GM18861 (cell line): Measurements from ENCODE around the gene HTR2B.
"Not testable (repeated sequence)": the region's sequence is repeated elsewhere in the genome, so short reads cannot be mapped to it uniquely, and the experiment has no call there.

Experiments
- ATAC-seq: cut with Tn5 transposase; IDR thresholded peaks from one replicate; pipeline ENCODE4 v1.9.1; 2021; ENCODE audit not compliant: unreplicated experiment

Gene HTR2B

DNA sequence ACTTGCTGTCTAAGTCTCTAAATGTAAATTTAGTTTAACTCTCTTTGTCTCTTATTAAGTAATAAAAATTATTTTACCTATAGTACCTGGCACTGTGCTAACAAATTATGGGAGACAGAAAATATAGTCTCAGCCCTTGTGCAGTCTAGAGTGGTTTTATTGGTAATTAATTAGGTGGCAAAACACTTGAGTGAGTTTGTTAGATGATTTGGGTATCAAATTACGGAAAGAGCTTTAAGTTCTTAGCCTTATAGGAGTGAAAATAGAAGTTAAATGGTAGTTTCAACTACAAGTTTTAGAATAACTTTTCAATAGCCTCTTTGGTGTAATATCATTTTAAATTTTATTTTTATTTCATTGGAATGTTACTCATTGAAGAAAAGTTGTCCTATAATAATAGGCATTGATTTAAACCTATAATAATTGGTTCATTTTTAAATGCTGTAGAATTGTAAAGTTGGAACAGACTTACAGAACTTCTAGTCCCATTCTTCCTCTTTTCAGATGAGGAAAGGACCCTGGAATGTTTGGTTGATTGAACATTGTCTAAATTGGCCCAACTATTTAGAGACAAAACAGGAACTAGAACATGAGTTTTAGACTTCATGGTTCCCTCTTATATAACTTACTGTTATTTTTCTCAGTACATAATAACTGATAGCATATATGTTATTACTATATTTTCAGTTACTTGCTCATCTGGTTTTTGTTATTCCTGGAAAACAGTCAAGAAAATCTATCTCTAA, 10.2 kb upstream of the HTR2B start:
- ATAC-seq: no peak

DNA sequence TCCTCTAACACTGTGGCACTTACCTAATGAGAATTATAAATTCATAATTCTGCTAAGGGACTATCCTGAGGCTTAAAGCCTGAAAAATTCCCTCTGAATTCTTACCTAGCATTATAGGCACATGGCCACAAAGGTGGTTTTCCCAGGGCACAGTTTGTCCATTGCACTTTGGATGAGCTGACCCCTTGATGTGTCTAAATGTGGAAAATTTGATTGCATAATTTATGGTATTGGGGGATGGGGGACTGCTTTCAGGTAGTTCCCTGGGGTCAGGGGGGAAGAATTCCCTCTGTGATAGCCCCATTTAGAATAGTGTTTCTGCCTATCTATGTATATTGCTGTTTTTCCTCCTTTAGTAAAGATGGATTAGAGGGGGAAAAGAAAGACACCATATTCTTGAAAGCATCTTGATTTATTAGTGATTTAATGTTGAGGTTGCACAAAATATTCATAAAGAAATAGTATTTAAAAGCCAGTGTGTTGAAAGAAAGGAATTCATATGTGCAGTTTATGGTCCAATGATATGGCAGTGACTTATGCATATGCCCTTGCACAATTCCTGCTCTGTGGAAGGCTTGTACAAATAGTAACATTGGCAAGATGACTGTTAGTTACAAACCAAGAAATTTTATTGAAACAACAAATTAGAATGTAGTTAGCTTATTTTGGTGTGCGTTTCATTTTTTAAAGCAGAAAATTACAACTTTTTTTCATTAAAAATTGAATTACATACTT, 8.7 kb upstream of the HTR2B start:
- ATAC-seq: no peak

DNA sequence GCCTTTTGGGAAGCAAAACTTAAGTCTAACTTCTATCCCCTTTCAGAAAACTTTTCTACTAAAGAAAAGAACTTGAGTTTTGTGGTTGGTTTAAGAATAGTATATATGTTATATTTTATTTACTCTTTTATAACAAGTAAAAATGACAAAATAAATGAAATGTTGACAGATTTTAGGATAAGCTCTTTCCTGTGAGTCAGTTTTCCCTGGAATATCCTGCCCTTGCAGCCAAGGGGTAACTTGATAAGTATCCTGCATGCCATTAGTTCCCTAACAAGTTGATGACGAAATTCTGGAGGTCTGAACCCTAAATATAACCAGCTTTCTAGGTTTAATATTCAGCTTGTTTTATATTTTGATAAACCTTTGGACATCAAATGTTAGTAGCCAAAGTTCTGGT, 7.3 kb upstream of the HTR2B start:
- ATAC-seq: no peak

DNA sequence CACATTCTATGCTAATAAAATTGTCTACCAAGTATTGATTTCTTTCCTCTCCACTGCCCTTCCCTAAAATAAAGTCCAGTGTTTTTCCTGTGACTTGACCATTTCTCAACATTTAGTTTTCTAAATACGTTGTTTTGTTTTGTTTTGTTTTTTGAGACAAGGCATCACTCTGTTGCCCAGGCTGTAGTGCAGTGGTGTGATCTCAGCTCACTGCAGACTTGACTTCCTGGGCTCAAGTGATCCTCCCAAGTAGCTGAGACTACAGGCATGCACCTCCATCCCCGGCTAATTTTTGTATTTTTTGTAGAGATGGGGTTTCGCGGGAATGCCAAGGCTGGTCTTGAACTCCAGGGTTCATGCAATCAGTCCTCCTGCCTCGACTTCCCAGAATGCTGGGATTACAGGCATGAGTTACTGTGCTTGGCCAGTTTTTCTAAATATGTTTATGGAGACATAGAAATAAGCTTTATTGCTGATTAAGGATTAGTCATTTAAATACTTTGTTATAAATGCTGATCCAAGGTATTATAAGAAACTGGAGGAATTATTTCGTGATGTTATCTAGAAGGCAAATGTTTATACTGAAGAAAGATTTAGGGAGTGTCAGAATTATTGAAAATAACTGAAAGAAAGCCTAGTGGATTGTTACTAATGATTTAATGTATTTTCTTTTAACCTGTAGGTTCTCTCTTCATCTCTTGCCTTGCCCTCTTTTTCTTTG, 5.7 kb upstream of the HTR2B start:
- ATAC-seq: no peak

GRCh38 chr2:231129216-231129615, 4.4 kb upstream of the HTR2B start:
- ATAC-seq: no peak

GRCh38 chr2:231128541-231128940, 3.7 kb upstream of the HTR2B start:
- no peak for ATAC-seq

- no peak for ATAC-seq
These were observed 3.1 kb upstream of the HTR2B start for GRCh38 chr2:231127936-231128335.

DNA sequence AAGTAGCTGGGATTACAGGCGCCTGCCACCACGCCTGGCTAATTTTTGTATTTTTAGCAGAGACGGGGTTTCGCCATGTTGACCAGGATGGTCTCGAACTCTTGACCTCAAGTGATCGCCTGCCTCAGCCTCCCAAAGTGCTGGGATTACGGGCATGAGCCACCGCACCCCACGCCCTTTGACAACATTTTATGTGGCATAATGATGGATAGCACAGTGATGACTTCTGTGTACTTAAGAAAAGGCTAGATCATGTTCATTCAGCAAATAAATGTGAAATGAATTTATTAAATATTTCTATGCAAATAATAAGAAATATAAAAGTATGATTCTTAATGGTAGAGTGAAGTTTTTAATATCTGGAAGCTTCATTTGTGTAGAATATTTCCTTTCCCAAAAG, 2.6 kb upstream of the HTR2B start:
- ATAC-seq: no peak

- ATAC-seq: no peak
These were observed 1.3 kb upstream of the HTR2B start for GRCh38 chr2:231126123-231126522.

DNA sequence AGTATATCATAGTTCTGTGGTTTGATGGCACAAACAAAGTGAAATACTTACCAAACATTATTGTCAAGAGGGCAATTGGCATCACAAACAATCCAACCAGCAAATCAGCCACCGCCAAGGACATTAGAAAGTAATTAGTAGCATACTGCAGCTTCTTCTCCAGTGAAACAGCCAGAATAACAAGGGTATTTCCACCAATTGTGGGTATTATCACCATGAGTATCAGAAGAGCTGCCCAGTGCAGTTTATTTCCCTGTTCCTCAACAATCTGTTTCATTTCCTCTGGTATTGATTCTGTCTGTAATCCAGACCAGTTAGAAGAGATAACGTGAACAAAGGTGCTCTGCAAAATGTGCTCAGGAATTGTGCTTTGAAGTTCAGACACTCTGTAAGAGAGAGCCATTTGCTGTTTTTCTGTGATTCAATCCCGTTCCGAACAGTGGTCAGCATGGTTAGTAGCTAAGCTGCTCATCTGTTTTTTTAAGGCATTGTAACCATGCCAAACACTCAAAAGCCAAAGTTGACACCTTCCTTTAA, 1.4 kb downstream of the HTR2B start:
- ATAC-seq: no peak

DNA sequence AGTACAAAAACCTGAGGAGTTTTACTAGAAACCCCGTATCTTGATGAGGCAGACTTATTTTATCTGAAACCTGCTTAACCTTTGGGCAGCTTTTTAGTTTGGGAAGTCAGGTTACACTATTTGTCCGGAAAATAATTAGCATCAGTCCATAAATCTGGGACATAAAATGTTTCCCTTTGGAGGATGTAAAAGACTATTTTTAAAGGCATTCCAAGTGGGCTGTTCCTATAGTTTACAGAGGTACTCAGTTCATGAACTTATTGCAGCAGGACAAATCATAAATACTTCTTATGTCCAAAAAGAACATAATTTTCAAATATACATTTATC, 6.3 kb downstream of the HTR2B start:
- no peak for ATAC-seq

- no peak for ATAC-seq
These were observed 6.8 kb downstream of the HTR2B start for GRCh38 chr2:231117922-231118613.

GRCh38 chr2:231117148-231117547, 7.7 kb downstream of the HTR2B start:
- ATAC-seq: no peak

DNA sequence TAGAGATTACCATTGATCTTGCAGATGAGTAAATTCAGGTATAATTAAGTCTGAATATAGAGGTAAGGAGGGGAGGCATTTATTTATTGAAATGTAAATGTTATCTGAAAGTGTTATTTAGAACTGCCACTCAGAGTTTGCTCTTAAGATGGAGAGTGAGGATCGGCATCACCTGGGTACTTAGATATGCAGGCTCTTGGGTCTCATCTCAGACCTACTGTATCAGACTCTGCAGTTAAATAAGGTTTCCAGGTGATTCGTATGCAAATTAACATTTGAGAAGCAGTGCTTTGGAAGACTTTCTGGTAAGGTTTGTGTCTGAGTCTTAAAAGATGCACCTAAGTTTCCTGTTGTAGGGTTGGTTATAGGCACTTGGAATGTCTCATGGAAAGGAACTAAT, 9.2 kb downstream of the HTR2B start:
- ATAC-seq: no peak

GRCh38 chr2:231113489-231113888, 11.4 kb downstream of the HTR2B start:
- ATAC-seq: no peak

DNA sequence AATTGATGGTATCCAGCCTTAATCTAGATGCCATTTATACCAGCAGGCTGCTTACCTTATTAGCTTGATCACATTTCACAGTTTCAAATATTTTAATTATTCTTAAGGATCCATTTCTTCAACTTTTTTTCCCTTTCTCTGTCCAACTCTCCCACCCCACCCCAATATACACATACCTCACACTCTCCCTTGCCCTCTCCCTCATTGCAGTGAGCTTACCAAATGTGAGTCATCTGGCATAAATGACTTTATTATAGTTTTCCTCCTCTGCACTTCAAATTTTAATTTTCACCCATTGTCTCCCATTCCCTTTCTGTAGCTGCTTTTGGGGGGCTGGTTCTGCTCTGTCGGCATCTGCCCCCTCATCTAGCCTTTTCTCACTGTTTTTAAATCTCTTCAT, 12.9 kb downstream of the HTR2B start:
- ATAC-seq: no peak

DNA sequence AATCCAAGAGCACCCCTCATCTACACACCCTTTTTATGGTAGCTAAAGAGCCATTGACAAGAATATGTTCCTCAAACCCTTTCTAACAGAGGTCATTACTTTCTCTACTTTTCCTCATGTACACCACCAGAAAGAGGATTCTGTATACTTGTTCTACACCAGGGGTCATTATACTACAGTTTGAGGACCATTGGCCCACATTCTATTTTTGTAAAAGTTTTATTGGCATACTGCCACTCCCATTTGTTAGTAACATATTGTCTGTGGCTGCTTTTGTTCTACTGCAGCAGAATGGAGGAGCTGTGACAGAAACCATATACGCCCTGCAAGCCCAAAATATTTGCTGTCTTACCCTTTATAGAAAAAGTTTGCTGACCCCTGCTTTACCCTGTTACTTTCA, 14.3 kb downstream of the HTR2B start:
- ATAC-seq: no peak

DNA sequence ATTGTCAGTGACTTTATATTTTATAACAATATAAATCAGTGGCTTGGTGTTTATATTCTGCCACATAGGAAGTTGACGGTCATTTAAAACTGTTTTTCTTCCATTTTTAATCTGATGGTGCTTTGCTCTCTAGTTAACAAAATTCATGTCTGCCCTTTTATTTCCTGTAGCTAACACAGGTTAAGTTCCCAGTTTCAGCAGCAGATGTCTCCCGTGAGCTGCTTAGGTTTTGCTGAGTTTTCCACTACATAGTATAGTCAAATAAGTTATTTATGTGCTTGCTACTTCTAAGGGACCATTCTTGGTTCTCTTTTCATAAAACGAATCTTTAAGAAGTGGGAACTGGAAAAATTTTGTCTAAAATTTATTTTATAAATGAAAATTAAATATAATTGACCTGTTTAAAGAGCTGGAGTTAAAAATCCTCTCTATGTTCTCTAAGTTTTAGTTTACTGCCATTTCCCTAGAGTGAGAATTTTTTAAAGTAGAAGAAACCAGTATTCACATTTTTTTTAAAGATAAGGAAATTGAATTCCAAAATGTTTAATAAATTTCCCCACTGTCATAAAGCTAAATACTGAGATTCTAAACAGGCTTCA, 20.6 kb downstream of the HTR2B start:
- ATAC-seq: peak; percentile 81

DNA sequence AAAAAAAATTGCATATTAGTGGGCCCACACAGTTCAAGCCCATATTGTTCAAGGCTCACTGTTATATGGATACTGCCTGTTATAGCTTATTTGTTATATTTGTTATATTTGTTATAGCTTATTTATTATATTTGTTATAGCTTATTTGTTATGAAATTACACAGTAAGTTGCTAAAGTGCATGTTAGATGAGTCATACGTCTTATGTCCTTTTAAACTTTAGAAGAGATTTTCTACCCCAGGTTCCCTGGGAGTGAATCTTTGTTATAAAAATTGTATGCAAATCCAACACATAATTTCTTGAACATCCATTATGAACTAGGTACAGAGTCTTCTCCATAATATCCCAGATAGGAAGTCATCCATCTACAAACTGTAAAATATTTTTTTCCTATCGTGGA, 22.1 kb downstream of the HTR2B start:
- ATAC-seq: no peak

DNA sequence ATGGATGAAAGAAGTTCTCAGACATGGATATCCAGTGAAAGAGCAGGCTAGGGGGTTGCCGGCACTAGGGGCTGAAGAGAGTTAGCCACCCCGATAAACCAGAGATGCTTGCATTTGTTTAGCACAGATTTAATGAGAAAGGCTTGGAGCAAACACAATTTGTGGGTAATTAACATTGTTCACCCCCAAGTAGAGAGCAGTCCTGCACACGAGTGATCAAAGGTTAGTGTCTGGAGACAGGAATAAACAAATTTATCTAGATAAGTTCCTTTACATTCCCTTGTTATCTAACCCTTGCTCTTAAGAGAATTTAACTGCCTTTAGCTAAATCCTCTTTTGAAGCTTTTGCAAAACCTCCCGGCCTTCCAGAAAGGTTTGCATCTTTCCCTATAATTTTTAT, 23.9 kb downstream of the HTR2B start:
- no peak for ATAC-seq

DNA sequence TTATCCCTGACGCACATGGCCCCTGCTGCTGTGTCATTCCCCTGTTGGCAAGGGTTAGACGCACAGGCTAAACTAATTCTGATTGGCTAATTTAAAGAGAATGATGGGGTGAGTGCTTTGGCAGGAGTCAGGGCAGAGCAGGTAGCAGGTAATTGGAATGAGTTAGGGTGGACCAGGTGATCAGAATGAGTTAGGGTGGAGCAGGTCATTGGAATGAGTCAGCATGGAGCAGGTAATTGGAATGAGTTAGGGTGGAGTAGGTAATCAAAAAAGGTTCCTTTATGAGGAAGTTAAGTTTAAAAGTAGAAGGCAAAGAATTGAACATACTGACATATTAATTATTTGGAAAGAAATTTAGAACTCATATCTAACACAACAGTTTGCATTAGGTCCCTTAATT, 24.5 kb downstream of the HTR2B start:
- not testable (repeated sequence) for ATAC-seq
